HG02623 (cell line): ENCODE measurements around the gene PAGE2B.
"Not testable (repeated sequence)": the region's sequence is repeated elsewhere in the genome, so short reads cannot be mapped to it uniquely, and the experiment has no call there.

Experiments
- ATAC-seq: cut with Tn5 transposase; IDR thresholded peaks from one replicate; pipeline ENCODE4 v1.9.1; 2021; ENCODE audit warnings: moderate library complexity; ENCODE audit not compliant: unreplicated experiment

PAGE2B gene

GRCh38 chrX:55107911-55108310 lies 33.1 kb downstream of the PAGE2B start:
- ATAC-seq = no peak

GRCh38 chrX:55109306-55109705 lies 34.5 kb downstream of the PAGE2B start:
- no peak for ATAC-seq

GRCh38 chrX:55111578-55112254 lies 36.9 kb downstream of the PAGE2B start:
- ATAC-seq = no peak

- ATAC-seq = not testable (repeated sequence)
Measured at GRCh38 chrX:55116589-55116988, 41.8 kb downstream of the PAGE2B start.

GRCh38 chrX:55118574-55118973 lies 43.7 kb downstream of the PAGE2B start:
- no peak for ATAC-seq

- ATAC-seq = no peak
Measured at GRCh38 chrX:55119271-55119670, 44.4 kb downstream of the PAGE2B start.

- ATAC-seq = no peak
Measured at GRCh38 chrX:55119712-55120111, 44.9 kb downstream of the PAGE2B start.

- no peak for ATAC-seq
Measured at GRCh38 chrX:55120761-55121358, 46.0 kb downstream of the PAGE2B start.

- ATAC-seq = no peak
Measured at GRCh38 chrX:55123900-55124299, 49.1 kb downstream of the PAGE2B start.

- ATAC-seq = no peak
Measured at GRCh38 chrX:55127692-55128091, 52.9 kb downstream of the PAGE2B start.
